Measurements from ENCODE around the gene HOXC6.
A peak's percentile ranks its signal among the peaks of the same experiment; 100 is the strongest.
"Not testable (repeated sequence)": the region's sequence is repeated elsewhere in the genome, so short reads cannot be mapped to it uniquely, and the experiment has no call there.

The HOXC6 gene

GRCh38 chr12:54060174-54060974 is 32.1 kb downstream of the HOXC6 start:
- DNase-seq = no peak

GRCh38 chr12:54060975-54061778 is 32.9 kb downstream of the HOXC6 start:
- no peak for DNase-seq

GRCh38 chr12:54065677-54066076 is 37.4 kb downstream of the HOXC6 start:
- no peak for DNase-seq

GRCh38 chr12:54066408-54066807 is 38.2 kb downstream of the HOXC6 start:
- DNase-seq = no peak

GRCh38 chr12:54068418-54069070 is 40.3 kb downstream of the HOXC6 start:
- no peak for DNase-seq

GRCh38 chr12:54071942-54072341 is 43.7 kb downstream of the HOXC6 start:
- no peak for DNase-seq

GRCh38 chr12:54074308-54074707 is 46.1 kb downstream of the HOXC6 start:
- no peak for DNase-seq

GRCh38 chr12:54075409-54075808 is 47.2 kb downstream of the HOXC6 start:
- no peak for DNase-seq

GRCh38 chr12:54075974-54076373 is 47.7 kb downstream of the HOXC6 start:
- DNase-seq = no peak

- not testable (repeated sequence) for DNase-seq
Observed at GRCh38 chr12:54077843-54078242, 49.6 kb downstream of the HOXC6 start.

GRCh38 chr12:54079115-54079514 is 50.9 kb downstream of the HOXC6 start:
- peak; percentile 8 for DNase-seq

All from NCI-H2171 treated with DMSO at 0.1 percent for 48 hours (cell line).